Adrenal gland (tissue), 5 donors: ENCODE data around the gene CDKN2D.

Source experiments
- POLR2A ChIP-seq, 2 donors: fragments of 450-650 bp; IDR thresholded peaks; one replicate each; pipeline ENCODE4 v1.6.1; 2017; ENCODE audit warnings: antibody characterized with exemption in 2 of 2, mild to moderate bottlenecking in 2 of 2, moderate library complexity in 1 of 2
- TF ChIP-seq, protein P1 (sequence below), 6 experiments: fragments of 450-650 bp in 4 of 6; fragments of 200-600 bp in 2 of 6; sonication (generic) in 1 of 6; IDR thresholded peaks; 1 replicate in 5 of 6; 2 replicates in 1 of 6; pipeline versions ENCODE4 v1.5.1 to v1.8.0; 2016 to 2021; ENCODE audit warnings: antibody characterized with exemption in 6 of 6, mild to moderate bottlenecking in 2 of 6, moderate library complexity in 1 of 6
- donor health status: DM: no; HTN: no; CAD: no.

DNA sequence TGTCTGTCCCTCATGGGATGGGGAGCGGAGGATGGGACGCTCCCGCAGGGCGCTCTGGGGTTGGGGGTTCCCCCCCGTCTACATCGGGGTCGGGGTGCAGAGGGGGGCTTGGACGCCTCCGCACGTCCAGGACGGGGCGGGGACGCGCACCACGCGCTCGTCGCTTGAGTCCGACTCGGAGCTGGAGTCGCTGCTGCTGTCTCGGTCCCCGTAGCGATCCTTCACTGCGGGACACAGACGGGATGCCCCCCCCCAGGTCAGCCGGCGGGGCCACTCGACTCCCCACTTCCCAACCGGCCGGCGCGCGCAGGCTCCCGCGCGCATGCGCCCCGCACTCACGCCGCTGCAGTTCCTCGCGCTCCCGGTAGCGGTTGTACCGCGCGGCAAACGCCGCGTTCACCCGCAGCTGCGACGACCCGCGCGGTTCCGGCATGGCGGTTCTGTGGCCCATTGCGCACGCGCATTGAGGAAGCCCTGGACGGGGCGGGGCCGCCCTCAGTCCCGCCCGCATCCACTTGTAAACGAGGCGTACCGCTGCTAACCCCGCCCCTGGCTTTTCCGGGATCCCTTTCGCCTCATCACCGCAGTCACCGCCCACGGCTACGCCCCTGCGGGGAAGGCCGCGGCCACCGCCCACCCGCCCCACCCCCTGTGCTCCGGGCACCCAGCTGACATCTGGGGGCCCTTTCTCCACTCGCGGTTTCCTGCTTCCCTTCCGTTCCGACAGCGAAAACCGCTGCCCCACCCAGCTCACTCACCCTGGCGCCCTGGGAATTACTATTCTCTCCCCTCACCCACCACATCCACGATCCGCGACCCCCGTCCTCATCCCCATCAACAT is 3.0 kb downstream of the CDKN2D start, which contains the start of gene KRI1:
- TF ChIP-seq, protein P1, sequence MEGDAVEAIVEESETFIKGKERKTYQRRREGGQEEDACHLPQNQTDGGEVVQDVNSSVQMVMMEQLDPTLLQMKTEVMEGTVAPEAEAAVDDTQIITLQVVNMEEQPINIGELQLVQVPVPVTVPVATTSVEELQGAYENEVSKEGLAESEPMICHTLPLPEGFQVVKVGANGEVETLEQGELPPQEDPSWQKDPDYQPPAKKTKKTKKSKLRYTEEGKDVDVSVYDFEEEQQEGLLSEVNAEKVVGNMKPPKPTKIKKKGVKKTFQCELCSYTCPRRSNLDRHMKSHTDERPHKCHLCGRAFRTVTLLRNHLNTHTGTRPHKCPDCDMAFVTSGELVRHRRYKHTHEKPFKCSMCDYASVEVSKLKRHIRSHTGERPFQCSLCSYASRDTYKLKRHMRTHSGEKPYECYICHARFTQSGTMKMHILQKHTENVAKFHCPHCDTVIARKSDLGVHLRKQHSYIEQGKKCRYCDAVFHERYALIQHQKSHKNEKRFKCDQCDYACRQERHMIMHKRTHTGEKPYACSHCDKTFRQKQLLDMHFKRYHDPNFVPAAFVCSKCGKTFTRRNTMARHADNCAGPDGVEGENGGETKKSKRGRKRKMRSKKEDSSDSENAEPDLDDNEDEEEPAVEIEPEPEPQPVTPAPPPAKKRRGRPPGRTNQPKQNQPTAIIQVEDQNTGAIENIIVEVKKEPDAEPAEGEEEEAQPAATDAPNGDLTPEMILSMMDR (IDR thresholded peaks at IDR 0.05), result peak in 5 of 6 experiments; percentile 31 to 74 (median 51)
- TF ChIP-seq POLR2A (IDR thresholded peaks at IDR 0.05), result peak; percentile 46 to 68
